Stimulated activated CD4-positive, alpha-beta T cell treated with anti-CD3 and anti-CD28 coated beads, Interleukin-2, amount 100 ng/mL, for 48 hours (primary cell): Measurements from ENCODE around the gene DOCK11.

Experiments used
- DNase-seq, 2 donors: peaks; one replicate each; pipeline ENCODE4 v3.0.0-alpha.2; 2020

Gene DOCK11

GRCh38 chrX:118534716-118535493, 39.3 kb downstream of the DOCK11 start:
- DNase-seq, result no peak

GRCh38 chrX:118536204-118536603, 40.6 kb downstream of the DOCK11 start:
- DNase-seq, result no peak

- DNase-seq, result no peak
These were observed 41.3 kb downstream of the DOCK11 start for GRCh38 chrX:118536687-118537461.

- no peak for DNase-seq
These were observed 42.8 kb downstream of the DOCK11 start for GRCh38 chrX:118538386-118538785.

GRCh38 chrX:118540342-118540741, 44.7 kb downstream of the DOCK11 start:
- DNase-seq, result no peak

GRCh38 chrX:118541482-118541881, 45.9 kb downstream of the DOCK11 start:
- no peak for DNase-seq

GRCh38 chrX:118545510-118545909, 49.9 kb downstream of the DOCK11 start:
- DNase-seq, result no peak

GRCh38 chrX:118548841-118549240, 53.2 kb downstream of the DOCK11 start:
- no peak for DNase-seq

GRCh38 chrX:118550792-118551191, 55.2 kb downstream of the DOCK11 start:
- DNase-seq, result no peak

GRCh38 chrX:118551426-118551825, 55.8 kb downstream of the DOCK11 start:
- DNase-seq, result no peak

GRCh38 chrX:118552121-118552900, 56.7 kb downstream of the DOCK11 start:
- no peak for DNase-seq

GRCh38 chrX:118553042-118553710, 57.6 kb downstream of the DOCK11 start:
- DNase-seq, result no peak

- no peak for DNase-seq
These were observed 58.9 kb downstream of the DOCK11 start for GRCh38 chrX:118554511-118554910.

GRCh38 chrX:118558926-118559325, 63.3 kb downstream of the DOCK11 start:
- DNase-seq, result no peak

- DNase-seq, result no peak
These were observed 64.9 kb downstream of the DOCK11 start for GRCh38 chrX:118560489-118560888.

- DNase-seq, result no peak
These were observed 67.1 kb downstream of the DOCK11 start for GRCh38 chrX:118562582-118563164.

GRCh38 chrX:118564498-118564897, 68.9 kb downstream of the DOCK11 start:
- no peak for DNase-seq

GRCh38 chrX:118565853-118566252, 70.2 kb downstream of the DOCK11 start:
- DNase-seq, result no peak

- no peak for DNase-seq
These were observed 70.7 kb downstream of the DOCK11 start for GRCh38 chrX:118566359-118566758.

- DNase-seq, result peak in 1 of 2 donors; percentile 5
These were observed 74.1 kb downstream of the DOCK11 start for GRCh38 chrX:118569676-118570075.

GRCh38 chrX:118570209-118570608, 74.6 kb downstream of the DOCK11 start:
- DNase-seq, result no peak

- no peak for DNase-seq
These were observed 76.2 kb downstream of the DOCK11 start for GRCh38 chrX:118571836-118572235.
